ENCODE data around the gene SH3GL2. TPM values are rescaled to one million over a fixed set of nuclear protein-coding genes. Genes with fewer than 3 reads are reported as not detected.

Gene SH3GL2
- total RNA-seq, 2 donors from 2014 or later = 1.5 to 8.2 TPM

GRCh38 chr9:17802249-17802857 is 223.5 kb downstream of the SH3GL2 start:
- Histone ChIP-seq H3K9me3 (no peaks in the 10 kb centered on the region), H3K27ac (no peak overlapping the region), H3K4me1 (replicated peaks) (no peaks in the 10 kb centered on the region), H3K27me3 (replicated peaks; ENCODE audit: insufficient read depth) (no peaks in the 10 kb centered on the region), H3K36me3 (no peaks in the 10 kb centered on the region), H3K4me3 (no peak overlapping the region)
- intact Hi-C loops (cut with DNase I) = no loop called here
- WGBS = 26% methylated on average over 3 of the region's 3 CpGs
- no peak for DNase-seq (ENCODE audit: low spot score)
- peak in 3 of 4 experiments; percentile 13 to 60 (median 32) for TF ChIP-seq CTCF (IDR thresholded peaks at IDR 0.05)
- no peak for TF ChIP-seq POLR2A (IDR thresholded peaks at IDR 0.05)

GRCh38 chr9:17807613-17808282 is 228.9 kb downstream of the SH3GL2 start:
- no peak overlapping the region for H3K27ac ChIP-seq
- TF ChIP-seq POLR2A (IDR thresholded peaks at IDR 0.05) = no peak
- TF ChIP-seq CTCF (IDR thresholded peaks at IDR 0.05) = no peak
- TF ChIP-seq POLR2AphosphoS5 (IDR thresholded peaks at IDR 0.05) = no peak
- no peak for DNase-seq (ENCODE audit: low spot score)
- H3K36me3 ChIP-seq = no peaks in the 10 kb centered on the region
- H3K4me3 ChIP-seq = no peak overlapping the region
- intact Hi-C loops (cut with DNase I) = no loop called here
- no peaks in the 10 kb centered on the region for H3K27me3 ChIP-seq (replicated peaks; ENCODE audit: insufficient read depth)
- H3K9me3 ChIP-seq = no peaks in the 10 kb centered on the region
- H3K4me1 ChIP-seq (replicated peaks) = no peaks in the 10 kb centered on the region
- 81% methylated on average over 2 of the region's 2 CpGs for WGBS

DNA sequence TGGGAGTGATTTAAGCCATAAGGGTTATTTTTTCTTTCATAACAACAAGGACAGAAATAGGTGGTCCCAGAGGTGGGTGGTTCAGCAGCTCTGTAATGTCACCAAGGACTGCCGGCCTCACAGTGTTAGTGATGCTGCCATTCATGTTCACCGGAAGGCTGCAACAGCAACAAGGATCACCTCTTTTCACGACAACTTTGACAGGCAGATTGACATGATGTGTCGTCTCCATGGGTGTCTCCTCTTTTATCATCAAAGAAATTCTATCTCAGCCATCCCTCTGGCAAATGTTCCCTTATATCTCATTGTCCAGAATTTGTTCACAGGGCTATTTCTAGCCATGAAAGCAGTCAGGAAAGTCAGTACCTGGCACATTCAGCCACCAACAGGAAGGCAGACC is 231.5 kb downstream of the SH3GL2 start:
- H3K36me3 ChIP-seq = no peaks in the 10 kb centered on the region
- H3K4me1 ChIP-seq (replicated peaks) = no peaks in the 10 kb centered on the region
- no peak for TF ChIP-seq CTCF (IDR thresholded peaks at IDR 0.05)
- no peak for TF ChIP-seq POLR2AphosphoS5 (IDR thresholded peaks at IDR 0.05)
- TF ChIP-seq POLR2A (IDR thresholded peaks at IDR 0.05) = no peak
- no peak overlapping the region for H3K27ac ChIP-seq
- 74% methylated on average over 4 of the region's 4 CpGs for WGBS
- H3K9me3 ChIP-seq = no peaks in the 10 kb centered on the region
- H3K27me3 ChIP-seq (replicated peaks; ENCODE audit: insufficient read depth) = no peaks in the 10 kb centered on the region
- H3K4me3 ChIP-seq = no peak overlapping the region
- DNase-seq (ENCODE audit: low spot score) = no peak
- intact Hi-C loops (cut with DNase I) = loop anchor here (2.0 to 10.0 kb wide), 2 partner anchors 400 to 1214 kb away; no protein-coding TSS in a partner anchor

GRCh38 chr9:17810728-17811571 is 232.1 kb downstream of the SH3GL2 start:
- Histone ChIP-seq H3K4me3 (no peak overlapping the region), H3K36me3 (no peaks in the 10 kb centered on the region), H3K9me3 (no peaks in the 10 kb centered on the region), H3K4me1 (replicated peaks) (no peaks in the 10 kb centered on the region), H3K27ac (no peak overlapping the region), H3K27me3 (replicated peaks; ENCODE audit: insufficient read depth) (no peaks in the 10 kb centered on the region)
- WGBS = 19% methylated on average over 13 of the region's 13 CpGs
- DNase-seq (ENCODE audit: low spot score) = peak; percentile 58
- intact Hi-C loops (cut with DNase I) = loop anchor here (2.0 to 10.0 kb wide), 2 partner anchors 400 to 1214 kb away; no protein-coding TSS in a partner anchor
- TF ChIP-seq CTCF (IDR thresholded peaks at IDR 0.05) (peak; percentile 84 to 95 (median 86)), POLR2A (IDR thresholded peaks at IDR 0.05) (no peak)
